Central memory CD4-positive, alpha-beta T cell (primary cell): ENCODE measurements around the gene HOXA2.

Source experiments
- DNase-seq: peaks from one replicate; pipeline ENCODE4 v3.0.0; 2022

Gene HOXA2

GRCh38 chr7:27124902-27125689 lies 22.6 kb upstream of the HOXA2 start:
- no peak for DNase-seq

DNA sequence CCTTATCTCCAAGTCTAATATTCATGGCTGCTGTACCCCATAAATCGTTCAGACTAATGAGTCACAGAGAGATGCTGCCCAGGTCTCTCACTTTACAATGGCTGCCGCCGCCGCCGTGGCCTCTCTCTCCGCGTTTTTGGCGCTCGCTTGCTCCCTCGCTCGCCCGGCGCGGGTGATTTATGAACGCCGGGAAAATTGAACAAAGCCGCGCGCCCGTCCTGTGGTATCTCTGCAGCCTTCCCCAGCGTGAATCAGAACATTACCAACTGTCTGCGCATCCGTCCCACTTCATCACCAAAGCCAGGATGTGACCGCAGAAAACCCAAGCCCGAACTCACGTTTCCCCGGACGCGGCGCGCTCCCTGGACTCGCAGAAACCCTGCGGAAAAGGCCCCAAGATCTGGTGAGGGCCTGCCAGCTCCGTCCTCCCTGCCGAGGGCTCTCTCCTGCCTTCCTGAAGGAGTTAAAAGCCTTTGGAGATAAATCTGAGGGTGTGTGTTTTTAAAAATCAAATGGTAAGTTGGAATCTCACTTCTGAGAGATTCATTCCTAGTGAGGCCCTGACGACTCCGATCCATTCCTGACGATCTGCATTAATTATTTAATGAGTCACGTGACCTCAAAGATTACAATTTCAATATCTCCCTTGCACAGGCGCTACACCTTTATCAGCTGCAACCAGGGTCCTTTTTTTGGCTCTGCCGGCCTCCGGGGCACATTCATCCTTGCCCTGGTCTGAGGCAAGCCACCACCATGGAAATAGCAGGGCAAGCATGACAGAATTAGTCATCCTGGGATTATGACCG lies 21.8 kb upstream of the HOXA2 start:
- no peak for DNase-seq

DNA sequence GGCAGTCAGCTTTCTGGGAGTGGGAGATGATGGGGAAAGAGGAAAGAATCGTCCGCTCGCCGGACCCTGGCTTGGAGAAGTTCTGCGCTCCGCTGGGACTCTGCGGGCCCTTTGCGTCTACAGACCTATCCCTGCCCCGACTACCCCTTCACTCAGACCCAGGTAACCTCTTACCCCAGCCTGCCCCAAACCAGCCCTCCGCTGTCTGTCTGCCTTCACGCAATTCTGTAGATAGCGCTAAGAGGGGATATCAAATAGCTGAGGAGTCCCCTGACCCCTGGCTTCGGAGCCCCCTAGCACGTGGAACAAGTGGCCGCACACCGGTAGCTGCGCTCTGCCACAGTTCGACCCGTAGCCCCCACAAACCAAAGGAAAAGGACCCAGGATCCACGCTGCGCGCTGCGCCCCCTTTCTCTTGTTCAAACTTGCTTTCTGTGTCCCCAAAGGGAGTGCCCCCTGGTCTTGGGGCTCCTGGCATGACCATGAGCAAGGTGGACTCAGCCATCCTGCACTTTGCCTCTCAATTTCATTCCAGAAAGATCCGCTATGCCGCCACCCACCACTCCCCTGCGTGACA lies 21.1 kb upstream of the HOXA2 start:
- no peak for DNase-seq

DNA sequence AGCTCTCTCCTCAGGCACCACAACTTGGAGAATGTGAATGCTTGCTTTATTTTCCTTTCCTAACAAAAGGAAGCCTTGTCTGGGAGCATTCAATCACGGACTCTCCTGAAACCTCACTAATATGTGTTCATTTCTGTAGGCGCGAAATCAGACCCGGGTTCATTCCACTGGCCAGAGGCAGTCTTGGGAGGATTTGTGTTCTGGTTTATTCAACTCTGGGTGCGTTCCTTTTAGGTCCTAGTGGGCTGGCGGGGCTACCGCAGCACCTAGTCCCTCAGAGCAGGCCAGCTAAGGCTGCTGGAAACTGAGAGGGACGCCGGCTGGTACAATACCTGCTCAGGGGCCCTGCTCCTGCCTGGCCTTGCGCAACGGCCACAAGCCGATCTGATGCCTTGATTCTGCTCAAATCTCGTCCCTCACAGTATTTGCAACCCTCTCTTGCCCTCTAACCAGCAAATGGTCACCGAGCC lies 20.6 kb upstream of the HOXA2 start:
- DNase-seq: no peak

DNA sequence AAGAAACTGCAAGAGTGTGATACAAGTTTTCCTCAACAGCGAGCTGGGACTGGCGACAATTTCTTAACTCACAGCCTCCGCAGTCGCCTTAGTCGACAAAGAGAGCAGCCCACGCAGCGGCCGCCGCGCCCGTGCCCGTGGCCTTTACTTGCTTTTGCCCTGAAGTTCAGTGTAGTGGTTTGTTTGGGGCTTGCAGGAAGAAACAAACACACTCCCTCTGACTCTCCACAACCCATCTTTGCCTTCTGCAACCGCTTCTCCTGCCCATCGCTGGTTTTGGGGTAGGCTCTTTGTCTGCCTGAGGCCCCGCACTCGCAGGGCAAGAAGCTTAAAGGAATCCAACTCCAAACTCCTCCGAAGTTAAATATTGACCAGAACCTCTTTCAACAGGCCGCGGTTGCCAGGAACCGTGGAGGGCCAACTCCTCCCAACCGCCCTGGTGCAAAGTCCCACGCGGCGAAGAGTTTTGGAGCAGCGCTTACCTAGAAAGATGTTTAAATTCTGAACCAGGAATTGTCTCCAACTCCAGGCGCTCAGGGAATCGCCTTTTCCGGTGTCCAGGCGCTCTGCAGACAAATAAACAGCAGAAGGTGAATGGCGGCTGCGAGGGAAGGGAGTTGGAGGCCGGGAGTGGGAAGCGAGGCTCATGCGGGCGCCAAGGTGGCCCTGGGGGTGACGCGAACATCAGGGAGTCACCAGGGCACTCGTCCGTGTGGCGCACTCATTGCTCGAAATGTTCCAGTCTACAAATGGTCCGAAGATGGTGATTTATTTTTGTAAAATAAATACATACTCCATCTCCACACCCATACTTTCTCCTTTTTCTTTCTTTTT lies 19.8 kb upstream of the HOXA2 start:
- no peak for DNase-seq

- no peak for DNase-seq
Observed at GRCh38 chr7:27121684-27122076, 19.2 kb upstream of the HOXA2 start.

DNA sequence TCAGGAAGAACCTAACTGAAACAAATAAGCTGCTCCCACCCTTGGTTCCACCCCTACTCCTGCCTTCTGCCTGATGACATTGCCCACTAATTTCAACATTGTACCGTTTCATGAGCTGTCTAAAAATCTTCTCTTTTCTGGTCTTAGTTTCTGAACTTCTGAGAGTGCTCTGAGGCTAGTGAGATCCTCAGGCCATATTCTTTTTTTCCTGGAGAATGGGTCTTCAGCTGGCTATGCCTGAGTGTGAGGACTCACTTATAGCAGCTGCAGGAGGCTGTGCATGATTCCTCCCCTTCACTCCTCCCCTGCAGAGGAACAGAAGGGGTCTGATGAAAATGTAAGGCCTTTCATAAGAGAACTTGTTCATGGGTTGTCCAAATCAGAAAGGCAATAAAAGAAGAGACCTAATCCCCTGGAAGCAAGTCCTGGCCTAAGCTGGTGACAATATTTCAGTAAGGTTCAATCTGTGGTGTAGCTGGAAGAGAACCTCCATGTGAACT lies 17.0 kb upstream of the HOXA2 start:
- DNase-seq: no peak

- DNase-seq: no peak
Observed at GRCh38 chr7:27118580-27118979, 16.1 kb upstream of the HOXA2 start.

- no peak for DNase-seq
Observed at GRCh38 chr7:27117887-27118491, 15.5 kb upstream of the HOXA2 start.

DNA sequence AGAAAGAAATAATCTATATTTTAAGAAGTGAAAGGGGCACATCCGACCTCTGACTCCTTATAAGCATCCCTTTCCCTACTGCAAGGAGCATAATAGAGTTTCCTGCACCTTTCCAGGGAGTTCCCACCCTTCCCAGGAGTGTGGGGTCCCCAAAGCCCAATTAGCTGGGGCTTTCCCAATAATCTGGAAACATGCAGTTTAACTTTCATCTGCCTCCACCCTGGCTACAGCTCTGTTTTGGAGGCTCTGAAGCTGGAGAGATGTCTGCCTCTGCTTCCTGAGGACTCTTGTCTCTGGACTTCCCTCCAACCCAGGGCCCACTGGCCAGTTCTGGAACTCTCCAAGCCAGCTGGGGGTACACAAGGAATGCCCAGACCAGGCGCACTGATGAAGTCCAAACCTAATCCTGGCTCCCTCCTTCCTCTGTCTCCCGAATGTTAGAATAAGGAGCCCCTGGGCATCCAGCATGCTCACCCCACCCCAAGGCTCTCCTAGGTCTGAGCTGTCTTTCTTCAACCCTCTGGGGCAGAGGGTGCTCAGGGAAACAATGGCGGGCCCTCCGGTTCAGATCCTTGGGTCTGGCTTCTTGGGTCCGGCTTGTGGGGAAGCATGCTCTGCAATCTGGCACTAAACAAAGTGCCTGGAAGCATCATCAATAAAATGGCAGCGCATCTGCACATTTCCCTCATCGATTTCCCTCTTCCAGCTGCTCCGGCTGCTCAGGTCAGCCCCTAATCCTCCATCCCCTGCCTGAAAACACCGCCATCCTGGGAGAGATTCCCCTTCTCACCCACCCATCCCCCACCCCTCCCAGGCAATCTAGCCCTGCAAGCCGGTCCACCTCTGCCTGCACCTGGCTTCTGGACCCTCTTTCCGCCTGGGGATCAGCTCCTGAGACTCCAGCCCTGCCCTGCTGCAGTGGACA lies 14.7 kb upstream of the HOXA2 start:
- DNase-seq: no peak

- DNase-seq: no peak
Observed at GRCh38 chr7:27116031-27116961, 13.8 kb upstream of the HOXA2 start.

- no peak for DNase-seq
Observed at GRCh38 chr7:27115221-27116026, 12.9 kb upstream of the HOXA2 start.

DNA sequence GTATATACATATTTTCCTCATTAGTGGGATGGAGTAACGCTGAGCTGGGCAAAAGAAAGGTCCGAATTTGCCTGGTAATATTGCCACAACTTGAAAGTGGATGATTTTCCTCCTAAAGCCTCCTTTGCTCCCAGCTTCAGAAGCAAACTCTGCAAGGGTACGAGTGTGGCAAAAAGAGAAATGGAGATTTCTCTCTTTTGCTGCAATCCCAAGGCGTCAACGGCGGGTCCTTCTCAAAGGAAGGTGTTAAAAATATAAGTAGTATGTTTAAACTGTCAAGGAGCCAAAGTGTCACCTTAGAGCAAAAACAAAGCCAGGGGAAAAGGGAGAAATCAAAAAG lies 12.4 kb upstream of the HOXA2 start:
- DNase-seq: no peak

DNA sequence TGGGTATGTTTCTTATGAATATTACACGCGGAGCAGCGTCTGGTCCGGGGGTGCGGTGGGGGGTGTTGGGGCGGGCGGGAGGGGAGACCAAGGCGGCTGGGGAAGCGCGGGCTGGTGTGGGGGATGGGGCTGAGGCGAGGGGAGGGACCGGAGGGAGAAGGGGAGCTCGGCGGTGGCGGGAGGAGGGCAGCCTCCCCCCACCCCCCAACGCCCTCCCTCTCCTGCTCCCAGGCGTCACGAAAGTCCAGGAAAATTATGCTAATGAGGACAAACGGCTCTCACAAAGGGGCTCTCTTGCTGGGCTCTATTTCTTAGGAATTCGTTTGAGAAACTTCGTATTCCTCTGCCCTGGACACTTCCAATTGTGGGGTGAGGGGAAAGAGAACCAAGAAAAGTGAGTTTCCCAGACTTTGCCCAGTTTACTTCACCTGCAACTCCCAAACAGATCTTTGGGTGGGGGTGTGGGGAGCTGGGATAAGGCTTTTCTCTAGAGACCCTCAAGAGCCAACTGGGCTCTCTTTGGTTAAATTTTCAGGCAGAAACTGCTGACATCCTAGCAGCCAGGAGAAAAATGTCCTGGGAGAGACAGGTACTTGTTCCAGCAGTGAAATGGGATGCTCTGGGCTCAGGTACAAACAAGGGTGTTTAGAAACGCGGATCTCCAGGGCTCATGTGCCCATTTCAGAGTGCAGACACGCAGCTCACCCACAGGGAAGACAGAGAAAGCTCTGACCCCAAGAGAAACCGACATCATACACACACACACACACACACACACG lies 11.7 kb upstream of the HOXA2 start:
- DNase-seq: no peak

DNA sequence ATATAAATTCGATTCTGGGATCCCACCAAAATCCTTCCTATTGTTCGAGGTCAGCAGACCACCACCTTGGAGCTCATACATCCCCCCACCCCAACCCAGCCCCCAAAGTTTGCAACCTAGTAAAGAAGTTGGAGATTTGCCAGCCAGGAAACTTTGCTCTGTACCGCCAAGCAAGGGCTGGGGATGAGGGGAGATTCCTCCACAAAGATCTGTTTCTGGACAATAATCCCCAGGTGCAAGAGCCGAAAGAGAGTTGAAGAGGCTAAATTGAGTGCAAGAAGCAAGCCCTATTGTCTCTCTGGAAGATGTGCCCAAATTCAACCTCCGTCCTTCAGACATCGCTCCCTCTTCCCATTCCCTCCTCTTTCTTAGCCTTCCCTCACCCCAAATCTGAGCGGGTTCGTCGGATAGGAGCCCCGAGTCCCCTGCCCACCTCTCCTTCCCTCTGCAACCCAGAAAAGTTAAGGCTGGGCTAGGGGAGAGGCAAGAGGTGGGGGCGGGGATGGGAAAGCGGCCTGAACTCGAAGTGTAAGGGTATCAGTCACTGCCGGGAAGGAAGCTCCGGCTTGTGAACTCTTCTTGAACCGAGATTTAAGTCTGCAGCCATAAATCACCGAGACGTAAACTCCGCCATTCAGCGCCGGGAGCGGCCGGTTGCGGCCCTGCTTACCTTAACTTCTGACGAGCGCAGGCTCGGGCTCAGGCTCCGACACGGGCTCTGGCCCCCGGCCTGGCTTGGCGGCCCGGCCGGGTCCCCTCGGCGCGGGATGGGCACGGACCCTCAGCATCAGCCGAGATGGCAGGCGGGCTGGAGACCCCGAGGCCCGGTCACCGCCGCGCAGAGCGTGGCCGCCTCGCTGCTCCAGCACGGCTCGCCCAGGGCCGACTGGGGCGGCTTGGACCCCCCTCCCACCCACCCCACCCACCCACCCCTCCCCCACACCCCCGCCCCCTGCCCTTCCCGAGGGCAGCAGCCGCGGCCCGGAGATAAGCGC lies 10.8 kb upstream of the HOXA2 start:
- no peak for DNase-seq

DNA sequence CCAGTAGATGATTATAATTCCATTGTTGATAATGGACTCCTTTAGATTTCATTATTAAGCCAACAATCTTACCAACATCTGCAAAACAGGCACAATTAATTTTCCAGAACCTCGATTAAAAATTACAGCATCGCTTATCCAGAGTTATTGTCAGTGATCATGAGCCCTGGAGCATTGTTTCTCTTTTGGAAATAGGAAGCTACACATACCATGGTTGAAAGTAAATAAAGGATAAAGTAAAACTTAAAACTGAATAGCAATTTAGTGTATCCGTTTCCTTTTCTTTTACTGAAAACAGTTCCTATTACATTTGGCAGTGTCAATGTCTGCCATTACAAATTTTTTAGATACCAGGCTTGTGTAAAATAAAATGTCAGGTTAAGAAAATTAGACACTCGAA lies 9.9 kb upstream of the HOXA2 start:
- DNase-seq: no peak

DNA sequence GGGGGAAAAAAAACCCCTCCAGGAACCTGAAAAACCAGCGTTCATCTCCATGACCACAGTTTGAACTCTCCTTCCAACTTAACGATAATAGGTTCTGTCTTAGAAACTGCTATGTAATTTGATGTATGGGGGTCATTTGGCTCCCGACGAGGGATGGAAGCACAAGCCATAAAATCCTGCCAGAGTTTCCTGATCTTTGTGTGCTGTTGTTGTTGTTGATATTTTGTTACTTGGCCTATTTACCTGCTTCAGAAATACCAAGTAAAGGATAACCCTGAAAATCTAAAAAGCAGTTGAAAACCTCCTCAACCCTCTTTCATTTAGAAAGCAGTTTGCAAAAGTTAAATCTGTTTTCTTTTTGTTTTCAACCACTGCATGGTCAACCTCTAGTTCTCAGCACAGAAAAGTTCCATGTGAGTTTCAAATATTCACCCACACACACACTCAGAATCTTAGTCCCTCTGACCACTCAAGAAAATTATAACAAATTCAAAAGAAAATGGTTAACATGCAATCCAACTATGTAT lies 9.3 kb upstream of the HOXA2 start:
- DNase-seq: no peak
